Calu3 (cell line): ENCODE measurements around the gene HMBS. TPM values are rescaled to one million over a fixed set of nuclear protein-coding genes. Genes with fewer than 3 reads are reported as not detected.

Experiments used
- BruUV-seq: library from RNA; stranded (reverse); fragments of 400-500 nt; replicated peaks from 2 replicates; lab custom pipeline; 2021; lab: Mats Ljungman, UMichigan
- CTCF ChIA-PET: fragments of 300-600 bp; sonication (Branson Sonifier 250); formaldehyde crosslinking; loops from one replicate; lab custom pipeline; 2022; ENCODE audit warnings: antibody characterized with exemption; lab: Charles Lee
- DNase-seq: peaks from one replicate; pipeline ENCODE4 v3.0.0; 2022
- H3K27ac Mint-ChIP-seq: one replicate; pipeline ENCODE4 v1.8.0; 2022; ENCODE audit warnings: mixed read lengths; ENCODE audit not compliant: unreplicated experiment
- H3K27me3 Mint-ChIP-seq: one replicate; pipeline ENCODE4 v1.8.0; 2022; ENCODE audit warnings: mixed read lengths; ENCODE audit not compliant: unreplicated experiment
- H3K36me3 Mint-ChIP-seq: one replicate; pipeline ENCODE4 v1.8.0; 2022; ENCODE audit warnings: mild to moderate bottlenecking, moderate library complexity, mixed read lengths; ENCODE audit not compliant: insufficient read depth, unreplicated experiment
- H3K4me1 Mint-ChIP-seq: one replicate; pipeline ENCODE4 v1.8.0; 2022; ENCODE audit warnings: mild to moderate bottlenecking, low read depth, mixed read lengths; ENCODE audit not compliant: unreplicated experiment
- H3K4me3 Mint-ChIP-seq: one replicate; pipeline ENCODE4 v1.8.0; 2022; ENCODE audit warnings: mild to moderate bottlenecking, low read depth, moderate library complexity, mixed read lengths; ENCODE audit not compliant: unreplicated experiment
- H3K9me3 Mint-ChIP-seq: one replicate; pipeline ENCODE4 v1.8.0; 2022; ENCODE audit warnings: low read depth, mixed read lengths; ENCODE audit not compliant: unreplicated experiment
- intact Hi-C: fragments of 100-400 bp; cut with micrococcal nuclease; formaldehyde crosslinking; loops from one replicate; pipeline ENCODE4 v1.10.0; 2022; ENCODE audit not compliant: unreplicated experiment
- total RNA-seq: library from RNA; stranded (reverse); gene quantifications from 2 replicates; pipeline ENCODE4 v1.2.3, GENCODE V29; 2022
- TF ChIP-seq, protein P1 (sequence below): fragments of 200-600 bp; IDR thresholded peaks from one replicate; pipeline ENCODE4 v1.8.0; 2022; ENCODE audit warnings: antibody characterized with exemption; ENCODE audit not compliant: unreplicated experiment

HMBS gene
- total RNA-seq, 1 experiment from 2014 or later = 35.2 TPM

DNA sequence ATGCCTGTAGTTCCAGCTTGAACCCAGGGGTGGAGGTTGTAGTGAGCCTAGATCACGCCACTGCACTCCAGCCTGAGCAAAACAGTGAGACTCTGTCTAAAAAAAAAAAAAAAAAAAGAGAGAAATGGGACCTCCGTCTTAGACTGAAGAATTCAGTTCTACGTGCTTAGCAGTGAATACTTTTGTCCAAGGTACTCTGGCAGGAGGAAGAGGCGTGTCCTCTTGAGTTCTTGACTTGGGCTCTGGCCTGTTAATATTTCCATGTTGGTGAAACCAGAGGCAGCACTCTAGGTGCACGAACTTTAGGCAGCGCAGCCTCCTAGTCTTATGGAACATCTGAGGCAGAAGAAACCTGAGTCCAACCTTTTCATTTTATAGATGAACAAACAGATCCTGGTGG, 2.4 kb downstream of the HMBS start:
- CTCF ChIA-PET = no interaction called here

DNA sequence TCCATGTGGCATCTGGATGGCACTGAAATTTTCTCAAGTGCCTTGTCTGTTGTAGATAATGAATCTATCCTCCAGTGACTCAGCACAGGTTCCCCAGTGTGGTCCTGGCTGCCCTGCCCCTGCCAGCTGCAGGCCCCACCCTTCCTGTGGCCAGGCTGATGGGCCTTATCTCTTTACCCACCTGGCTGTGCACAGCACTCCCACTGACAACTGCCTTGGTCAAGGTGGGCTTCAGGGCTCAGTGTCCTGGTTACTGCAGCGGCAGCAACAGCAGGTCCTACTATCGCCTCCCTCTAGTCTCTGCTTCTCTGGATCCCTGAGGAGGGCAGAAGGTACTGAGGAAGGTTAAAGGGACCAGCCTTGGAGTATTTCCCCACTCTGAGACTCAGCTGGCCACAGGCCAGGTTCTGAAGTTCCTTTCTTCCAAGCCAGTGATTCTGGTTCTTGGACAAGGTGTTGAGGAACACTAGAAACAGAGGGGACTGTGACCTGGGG, 3.1 kb downstream of the HMBS start:
- intact Hi-C loops = no loop called here
- TF ChIP-seq, protein P1, sequence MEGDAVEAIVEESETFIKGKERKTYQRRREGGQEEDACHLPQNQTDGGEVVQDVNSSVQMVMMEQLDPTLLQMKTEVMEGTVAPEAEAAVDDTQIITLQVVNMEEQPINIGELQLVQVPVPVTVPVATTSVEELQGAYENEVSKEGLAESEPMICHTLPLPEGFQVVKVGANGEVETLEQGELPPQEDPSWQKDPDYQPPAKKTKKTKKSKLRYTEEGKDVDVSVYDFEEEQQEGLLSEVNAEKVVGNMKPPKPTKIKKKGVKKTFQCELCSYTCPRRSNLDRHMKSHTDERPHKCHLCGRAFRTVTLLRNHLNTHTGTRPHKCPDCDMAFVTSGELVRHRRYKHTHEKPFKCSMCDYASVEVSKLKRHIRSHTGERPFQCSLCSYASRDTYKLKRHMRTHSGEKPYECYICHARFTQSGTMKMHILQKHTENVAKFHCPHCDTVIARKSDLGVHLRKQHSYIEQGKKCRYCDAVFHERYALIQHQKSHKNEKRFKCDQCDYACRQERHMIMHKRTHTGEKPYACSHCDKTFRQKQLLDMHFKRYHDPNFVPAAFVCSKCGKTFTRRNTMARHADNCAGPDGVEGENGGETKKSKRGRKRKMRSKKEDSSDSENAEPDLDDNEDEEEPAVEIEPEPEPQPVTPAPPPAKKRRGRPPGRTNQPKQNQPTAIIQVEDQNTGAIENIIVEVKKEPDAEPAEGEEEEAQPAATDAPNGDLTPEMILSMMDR = no peak
- no peak for DNase-seq
- Mint-ChIP-seq H3K9me3 (no peaks in the 10 kb centered on the region), H3K36me3 (peaks cover 24% of the 10 kb centered on the region), H3K27me3 (no peaks in the 10 kb centered on the region), H3K4me3 (no peak overlapping the region), H3K27ac (no peak overlapping the region), H3K4me1 (no peaks in the 10 kb centered on the region)
- no TSS peak for BruUV-seq
- CTCF ChIA-PET = no interaction called here

More for the DNA sequence above, 2.4 kb downstream of the HMBS start:
- BruUV-seq = no TSS peak
- intact Hi-C loops = no loop called here
- no peak overlapping the region for H3K4me3 Mint-ChIP-seq
- no peaks in the 10 kb centered on the region for H3K27me3 Mint-ChIP-seq
- H3K9me3 Mint-ChIP-seq = no peaks in the 10 kb centered on the region
- H3K4me1 Mint-ChIP-seq = no peaks in the 10 kb centered on the region
- no peak for DNase-seq
- H3K36me3 Mint-ChIP-seq = peaks cover 20% of the 10 kb centered on the region
- no peak overlapping the region for H3K27ac Mint-ChIP-seq
- TF ChIP-seq, protein P1 = no peak

DNA sequence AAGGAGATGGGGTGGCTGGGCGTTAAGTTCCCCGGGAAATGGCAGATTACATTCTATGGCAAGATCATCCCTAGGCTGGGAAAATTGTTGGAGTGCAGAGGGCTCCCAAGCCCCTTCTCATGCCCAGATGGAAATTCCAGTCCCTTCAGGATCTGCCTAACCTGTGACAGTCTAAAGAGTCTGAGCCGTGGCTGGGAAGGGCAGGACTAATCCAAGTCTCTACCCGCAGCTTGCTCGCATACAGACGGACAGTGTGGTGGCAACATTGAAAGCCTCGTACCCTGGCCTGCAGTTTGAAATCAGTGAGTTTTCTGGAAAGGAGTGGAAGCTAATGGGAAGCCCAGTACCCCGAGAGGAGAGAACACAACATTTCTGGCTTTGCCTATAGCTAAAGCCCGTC, 3.7 kb downstream of the HMBS start:
- no TSS peak for BruUV-seq
- Mint-ChIP-seq H3K9me3 (no peaks in the 10 kb centered on the region), H3K4me1 (no peaks in the 10 kb centered on the region), H3K27me3 (no peaks in the 10 kb centered on the region), H3K27ac (no peak overlapping the region), H3K4me3 (no peak overlapping the region), H3K36me3 (peaks cover 27% of the 10 kb centered on the region)
- TF ChIP-seq, protein P1 = no peak
- CTCF ChIA-PET = no interaction called here
- intact Hi-C loops = no loop called here
- DNase-seq = no peak

DNA sequence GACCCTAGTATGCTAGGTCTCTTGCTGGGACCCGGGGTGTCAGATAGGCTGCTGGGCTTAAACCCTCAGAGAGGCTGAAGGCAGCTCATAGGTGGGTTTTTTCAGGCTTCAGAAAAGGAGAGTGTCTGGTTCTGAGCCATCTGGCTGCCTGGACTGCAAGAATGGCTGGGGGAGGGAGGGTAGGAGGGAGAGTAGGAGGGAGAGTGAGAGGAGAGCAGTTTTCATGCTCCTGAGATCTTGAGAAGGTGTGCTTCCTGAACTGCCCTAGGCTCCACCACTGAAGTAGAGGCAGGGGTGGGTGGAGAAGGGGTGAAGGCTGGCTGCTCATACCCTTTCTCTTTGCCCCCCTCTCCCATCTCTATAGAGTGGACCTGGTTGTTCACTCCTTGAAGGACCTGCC, 4.6 kb downstream of the HMBS start:
- no peak overlapping the region for H3K4me3 Mint-ChIP-seq
- no peaks in the 10 kb centered on the region for H3K9me3 Mint-ChIP-seq
- no peaks in the 10 kb centered on the region for H3K4me1 Mint-ChIP-seq
- CTCF ChIA-PET = no interaction called here
- no peaks in the 10 kb centered on the region for H3K27me3 Mint-ChIP-seq
- H3K36me3 Mint-ChIP-seq = peaks cover 37% of the 10 kb centered on the region
- intact Hi-C loops = no loop called here
- DNase-seq = no peak
- TF ChIP-seq, protein P1 = no peak
- no TSS peak for BruUV-seq
- H3K27ac Mint-ChIP-seq = no peak overlapping the region
